Fibroblast of skin of right quadriceps (primary cell): Measurements from ENCODE around the gene TLK2.
"Not testable (repeated sequence)": the region's sequence is repeated elsewhere in the genome, so short reads cannot be mapped to it uniquely, and the experiment has no call there.

Experiments used
- DNase-seq: peaks from one replicate; pipeline ENCODE4 v3.0.0-alpha.2; 2013

Gene TLK2

GRCh38 chr17:62478424-62478879, at the start of gene TLK2:
TSS of gene TLK2 (plus strand) at chr17:62478825. CDS start at chr17:62481126, 2,301 bp downstream.
- peak; percentile 85 for DNase-seq

- DNase-seq: not testable (repeated sequence)
Measured at GRCh38 chr17:62435251-62435650, 43.4 kb upstream of the TLK2 start.

DNA sequence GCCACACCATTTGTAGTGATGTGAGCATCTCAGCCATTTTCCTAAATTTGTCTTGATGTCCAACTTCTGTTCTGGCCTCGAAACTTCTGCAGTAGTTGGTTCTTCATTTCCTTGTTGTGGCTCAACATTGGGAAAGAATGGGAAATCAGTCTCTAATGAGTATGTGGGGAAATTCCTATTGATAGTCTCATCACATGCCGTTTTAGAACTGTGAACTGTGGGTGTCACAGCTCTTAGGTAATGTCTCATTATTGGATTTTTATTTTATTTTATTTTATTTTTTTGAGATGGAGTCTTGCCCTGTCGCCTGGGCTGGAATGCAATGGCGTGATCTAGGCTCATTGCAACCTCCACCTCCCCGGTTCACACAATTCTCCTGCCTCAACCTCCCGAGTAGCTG, 37.4 kb upstream of the TLK2 start:
- not testable (repeated sequence) for DNase-seq

DNA sequence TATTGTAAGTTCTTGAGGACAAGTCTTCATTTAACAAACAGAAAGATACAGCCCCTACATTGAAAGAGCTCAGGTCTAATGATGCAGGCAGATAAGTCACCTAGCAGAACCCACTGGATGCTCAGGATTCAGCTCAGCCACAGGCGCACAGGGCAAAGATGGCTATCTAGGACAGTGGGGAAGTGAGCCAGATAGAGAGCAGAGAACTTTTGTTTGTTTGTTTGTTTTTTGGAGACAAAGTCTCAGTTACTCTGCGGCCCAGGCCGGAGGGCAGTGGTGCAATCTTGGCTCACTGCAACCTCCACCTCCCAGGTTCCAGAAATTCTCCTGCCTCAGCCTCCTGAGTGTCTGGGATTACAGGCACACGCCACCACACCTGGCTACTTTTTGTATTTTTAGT, 34.6 kb upstream of the TLK2 start:
- DNase-seq: no peak

DNA sequence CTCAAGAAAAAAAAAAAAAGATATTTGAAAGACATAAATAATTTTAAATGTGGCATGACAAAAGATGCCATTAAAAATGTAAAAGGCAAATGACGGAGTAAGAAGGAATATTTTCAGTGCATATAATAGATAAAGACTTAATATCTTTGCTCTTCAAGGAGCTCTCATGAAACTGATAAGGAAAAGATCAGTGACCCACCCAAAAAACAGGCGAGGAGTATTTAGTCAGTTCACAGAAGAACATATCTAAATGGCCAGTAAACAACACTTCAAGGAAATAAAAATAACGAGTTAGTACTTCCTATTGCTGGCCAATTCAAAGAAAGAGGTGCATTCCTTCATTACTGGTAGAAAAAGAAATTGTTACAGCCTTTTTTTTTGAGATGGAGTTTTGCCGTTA, 32.8 kb upstream of the TLK2 start:
- not testable (repeated sequence) for DNase-seq

GRCh38 chr17:62452195-62452594, 26.4 kb upstream of the TLK2 start:
- DNase-seq: not testable (repeated sequence)

- not testable (repeated sequence) for DNase-seq
Measured at GRCh38 chr17:62453041-62453440, 25.6 kb upstream of the TLK2 start.

DNA sequence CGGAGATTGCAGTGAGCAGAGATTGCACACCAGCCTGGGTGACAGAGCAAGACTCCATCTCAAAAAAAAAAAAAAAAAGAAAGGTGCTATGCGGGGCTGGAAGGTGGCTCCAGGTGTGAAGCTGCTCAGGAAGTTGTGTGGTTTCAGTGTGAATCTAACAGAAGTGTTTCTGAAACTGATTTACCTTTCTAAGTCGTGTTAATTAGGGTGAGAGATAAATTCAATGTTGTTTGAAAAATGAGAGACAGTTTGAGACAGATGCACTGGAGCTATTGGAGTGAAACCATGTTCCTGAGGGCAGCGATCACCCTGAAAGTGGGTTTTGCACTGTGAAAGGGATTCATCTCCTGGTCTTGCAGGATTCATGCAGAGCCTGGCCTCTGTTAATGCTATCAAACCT, 25.0 kb upstream of the TLK2 start:
- DNase-seq: not testable (repeated sequence)

GRCh38 chr17:62454111-62454510, 24.5 kb upstream of the TLK2 start:
- DNase-seq: not testable (repeated sequence)

GRCh38 chr17:62456016-62456415, 22.6 kb upstream of the TLK2 start:
- DNase-seq: no peak

GRCh38 chr17:62458483-62458882, 20.1 kb upstream of the TLK2 start:
- not testable (repeated sequence) for DNase-seq

DNA sequence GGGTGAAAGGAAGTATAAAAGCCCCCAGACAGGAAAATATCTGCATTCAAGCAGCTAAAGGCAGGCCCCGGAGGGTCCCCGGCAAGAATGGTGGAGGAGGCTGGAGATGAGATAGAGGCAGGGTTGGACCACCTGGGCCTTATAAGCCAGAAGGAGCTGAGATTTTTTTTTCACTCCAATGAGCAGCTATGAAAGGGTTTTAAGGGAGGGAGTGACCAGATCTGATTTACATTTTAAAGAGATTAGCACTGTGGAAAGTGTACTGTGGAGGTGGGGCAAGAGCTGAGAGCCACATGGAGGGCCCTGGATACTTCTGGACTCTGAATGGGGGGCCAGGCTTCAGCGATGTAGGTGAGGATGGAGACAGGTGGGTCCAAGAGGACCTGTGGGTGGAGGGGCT, 14.2 kb upstream of the TLK2 start:
- DNase-seq: not testable (repeated sequence)

DNA sequence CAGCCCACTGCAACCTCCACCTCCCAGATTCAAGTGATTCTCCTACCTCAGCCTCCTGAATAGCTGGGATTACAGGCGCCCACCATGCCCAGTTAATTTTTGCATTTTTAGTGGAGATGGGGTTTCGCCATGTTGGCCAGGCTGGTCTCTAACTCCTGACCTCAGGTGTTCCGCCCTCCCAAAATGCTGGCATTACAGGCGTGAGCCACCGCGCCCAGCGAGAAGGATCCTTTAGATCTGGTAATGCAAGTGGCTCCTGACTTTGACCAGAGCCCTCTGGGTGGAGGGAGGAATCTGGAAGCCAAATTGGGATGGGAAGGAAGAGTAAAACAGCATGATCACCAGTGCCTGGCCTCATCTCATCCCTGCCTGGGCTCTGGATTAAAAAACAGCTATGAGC, 13.4 kb upstream of the TLK2 start:
- DNase-seq: not testable (repeated sequence)

GRCh38 chr17:62470666-62471379, 7.8 kb upstream of the TLK2 start:
- DNase-seq: peak; percentile 73

GRCh38 chr17:62471380-62471880, 7.2 kb upstream of the TLK2 start:
- DNase-seq: not testable (repeated sequence)

DNA sequence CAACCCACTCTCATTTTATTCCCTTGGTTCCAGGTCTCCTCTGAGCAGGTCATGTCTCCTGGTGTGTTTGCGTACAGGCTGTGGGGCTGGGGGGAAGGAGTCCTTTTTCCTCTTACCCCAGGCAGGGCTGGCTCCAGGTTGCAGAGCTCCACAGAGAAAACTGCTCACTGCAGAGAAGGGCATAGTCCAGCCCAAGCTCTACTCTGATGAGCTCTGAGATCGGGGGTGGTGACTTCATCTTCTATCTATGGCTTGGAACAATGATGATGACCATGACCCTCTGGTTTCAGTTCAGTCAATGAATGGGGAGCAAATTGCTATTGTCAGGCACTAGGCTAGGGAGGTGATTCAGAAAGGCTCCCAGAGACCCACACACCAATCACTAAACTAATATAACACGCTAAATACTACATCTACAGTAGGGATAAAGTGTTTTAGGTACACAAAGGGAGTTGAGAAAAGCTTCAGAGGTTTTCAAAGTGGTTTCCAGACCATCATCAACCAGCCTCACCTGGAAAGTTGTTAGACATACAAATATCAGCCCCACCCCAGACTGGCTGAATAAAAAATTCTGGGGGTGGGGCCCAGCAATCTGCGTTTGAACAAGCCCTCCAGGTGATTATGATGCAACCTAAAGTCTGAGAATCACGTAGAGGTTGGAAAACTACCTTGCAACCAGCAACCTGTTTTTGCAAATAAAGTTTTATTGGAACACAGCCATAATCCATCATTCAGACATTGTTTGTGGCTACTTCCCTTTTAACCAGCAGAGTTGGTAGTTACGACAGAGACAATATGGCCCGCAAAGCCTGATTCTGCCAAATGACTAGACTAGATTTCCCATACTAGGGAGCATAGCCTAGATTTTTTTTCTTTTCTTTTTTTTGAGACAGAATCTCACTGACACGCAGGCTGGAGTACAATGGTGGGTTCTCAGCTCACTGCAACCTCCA, 5.3 kb upstream of the TLK2 start:
- DNase-seq: not testable (repeated sequence)

GRCh38 chr17:62477111-62477510, 1.5 kb upstream of the TLK2 start:
- not testable (repeated sequence) for DNase-seq

DNA sequence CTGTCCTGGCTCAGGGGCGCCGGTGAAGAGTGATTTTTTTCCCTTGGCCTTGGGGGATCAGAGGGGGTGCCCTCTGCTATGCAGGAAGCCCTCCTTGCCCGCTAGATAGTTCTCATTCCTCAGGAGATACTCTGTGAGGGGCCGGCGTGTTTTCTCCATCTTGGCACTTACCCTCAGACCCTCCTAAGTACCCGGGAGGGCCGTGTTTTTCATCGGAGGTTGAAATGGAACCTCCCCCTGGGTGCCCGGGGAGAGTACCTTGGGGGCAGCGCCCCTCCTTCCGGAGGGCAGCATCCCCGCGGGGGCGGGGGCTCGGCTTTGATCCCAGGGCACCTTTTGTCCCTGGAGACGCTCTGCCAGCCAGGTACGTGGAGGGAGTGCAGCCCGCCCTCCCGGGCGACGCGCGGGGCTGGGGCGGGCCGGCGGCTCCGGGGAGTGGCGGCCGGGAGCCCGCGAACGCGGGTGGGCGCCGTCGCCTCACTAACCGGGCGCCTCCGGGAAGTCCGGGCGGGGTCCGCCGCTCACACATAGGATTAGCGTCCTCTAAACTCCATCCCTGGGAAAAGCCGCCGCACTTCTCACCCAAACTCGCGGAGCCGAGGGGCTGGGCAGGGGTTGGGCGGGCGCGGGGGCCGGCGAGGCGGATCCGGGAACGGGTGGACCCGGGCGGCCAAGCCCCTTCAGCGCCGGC, 762 bp upstream of the TLK2 start:
- peak; percentile 15 for DNase-seq

- DNase-seq: peak; percentile 19
Measured at GRCh38 chr17:62478880-62479638, 434 bp downstream of the TLK2 start.

DNA sequence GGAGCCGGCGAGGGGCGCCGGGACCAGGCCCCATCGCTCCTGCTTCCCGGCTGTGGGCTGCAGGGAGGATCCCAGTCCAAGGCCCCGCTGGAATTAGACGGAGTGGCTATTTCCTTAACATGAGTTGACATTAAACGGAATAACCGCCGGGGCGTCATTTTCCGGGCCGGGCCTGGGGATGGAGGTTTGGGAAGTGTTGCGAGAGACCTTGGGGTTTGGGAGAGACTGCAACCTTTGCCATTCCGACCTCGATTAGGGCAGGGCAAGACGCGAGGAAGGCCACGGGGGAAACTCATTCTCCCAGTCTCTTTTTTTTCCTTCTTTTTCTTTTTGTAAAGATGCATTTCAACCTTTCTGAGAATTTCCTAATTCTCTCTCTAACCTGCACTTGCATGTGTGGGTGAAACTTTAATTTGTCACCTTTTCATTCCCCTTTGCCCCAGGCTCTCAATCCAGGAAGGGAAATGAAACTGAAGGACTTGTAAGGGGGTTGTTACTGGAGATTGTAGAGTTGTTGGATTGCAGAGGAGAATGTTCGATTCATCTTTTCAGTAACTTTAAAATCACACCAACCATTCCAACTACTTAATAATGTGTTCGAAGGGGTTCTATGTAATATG, 1.1 kb downstream of the TLK2 start:
- peak; percentile 8 for DNase-seq

GRCh38 chr17:62482553-62482952, 3.9 kb downstream of the TLK2 start:
- DNase-seq: not testable (repeated sequence)

GRCh38 chr17:62490990-62491389, 12.4 kb downstream of the TLK2 start:
- not testable (repeated sequence) for DNase-seq
